ENCODE data around the gene ZCCHC13. TPM values are rescaled to one million over a fixed set of nuclear protein-coding genes. Genes with fewer than 3 reads are reported as not detected.

Gene ZCCHC13
- not detected in 2 replicates for total RNA-seq

GRCh38 chrX:74304016-74304415 is at the start of gene ZCCHC13:
Gene ZCCHC13 (plus strand): TSS chrX:74304180. CDS start chrX:74304267, 87 bp downstream.

Other genes with a start within 250 kb of the ZCCHC13 start
- gene SLC16A2, start 117.3 kb downstream of the ZCCHC13 start, total RNA-seq = 0.39 and 0.60 TPM in 2 replicates

Data from mammary microvascular endothelial cell (primary cell).